ENCODE measurements around the gene STARD13.

DNA sequence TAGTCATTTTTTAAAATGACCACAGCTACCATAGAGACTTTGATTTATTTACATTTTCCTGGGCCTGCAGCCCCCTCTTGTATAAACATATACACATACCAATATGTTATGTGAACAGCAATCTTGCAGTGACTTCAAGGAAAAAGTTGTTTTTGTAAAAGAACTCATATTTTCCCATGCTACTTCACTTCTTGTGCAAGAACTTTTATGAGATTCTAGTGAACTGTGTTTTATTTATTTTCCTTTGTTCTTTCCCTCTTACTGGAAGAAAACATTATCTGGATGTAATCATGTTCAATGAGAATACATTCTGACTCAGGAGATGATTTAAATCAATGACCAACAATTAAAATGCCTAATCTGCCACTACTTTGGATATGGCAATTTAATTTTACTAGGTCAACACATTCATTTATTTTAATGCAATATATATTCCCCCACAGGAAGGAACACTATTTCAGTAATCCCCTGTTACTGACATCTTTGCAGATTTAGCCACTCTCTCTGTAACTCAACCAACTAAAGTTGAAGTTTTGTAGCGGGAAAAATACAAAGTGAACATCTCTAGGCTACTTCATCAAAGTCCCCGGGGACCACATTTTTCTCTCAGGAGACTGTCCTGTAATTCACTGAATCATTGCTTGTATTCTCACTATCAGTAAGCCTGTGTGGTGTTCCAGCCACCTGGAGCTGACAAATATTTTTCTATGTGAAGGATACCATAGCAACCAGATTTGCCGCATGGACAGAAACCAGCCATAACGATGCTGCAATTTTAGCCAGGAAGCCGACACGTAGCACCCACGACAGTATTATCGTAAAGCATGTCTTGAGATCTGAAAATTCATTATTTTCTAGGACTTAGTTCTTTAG, 90.5 kb downstream of the STARD13 start:
- TF ChIP-seq, protein P1, sequence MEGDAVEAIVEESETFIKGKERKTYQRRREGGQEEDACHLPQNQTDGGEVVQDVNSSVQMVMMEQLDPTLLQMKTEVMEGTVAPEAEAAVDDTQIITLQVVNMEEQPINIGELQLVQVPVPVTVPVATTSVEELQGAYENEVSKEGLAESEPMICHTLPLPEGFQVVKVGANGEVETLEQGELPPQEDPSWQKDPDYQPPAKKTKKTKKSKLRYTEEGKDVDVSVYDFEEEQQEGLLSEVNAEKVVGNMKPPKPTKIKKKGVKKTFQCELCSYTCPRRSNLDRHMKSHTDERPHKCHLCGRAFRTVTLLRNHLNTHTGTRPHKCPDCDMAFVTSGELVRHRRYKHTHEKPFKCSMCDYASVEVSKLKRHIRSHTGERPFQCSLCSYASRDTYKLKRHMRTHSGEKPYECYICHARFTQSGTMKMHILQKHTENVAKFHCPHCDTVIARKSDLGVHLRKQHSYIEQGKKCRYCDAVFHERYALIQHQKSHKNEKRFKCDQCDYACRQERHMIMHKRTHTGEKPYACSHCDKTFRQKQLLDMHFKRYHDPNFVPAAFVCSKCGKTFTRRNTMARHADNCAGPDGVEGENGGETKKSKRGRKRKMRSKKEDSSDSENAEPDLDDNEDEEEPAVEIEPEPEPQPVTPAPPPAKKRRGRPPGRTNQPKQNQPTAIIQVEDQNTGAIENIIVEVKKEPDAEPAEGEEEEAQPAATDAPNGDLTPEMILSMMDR (IDR thresholded peaks at IDR 0.05), result no peak
- TF ChIP-seq ZFX (IDR thresholded peaks at IDR 0.05; ENCODE audit: borderline replicate concordance), result no peak
